GM13976 (cell line): ENCODE measurements around the gene ORC3.

ENCODE experiments used
- DNase-seq: peaks from one replicate; pipeline ENCODE4 v3.0.0; 2012; ENCODE audit warnings: low spot score
- in situ Hi-C: fragments of 300-500 bp; cut with MboI; formaldehyde crosslinking; loops from one replicate; pipeline ENCODE4 v1.12.0; 2022; ENCODE audit warnings: low sequenced_read_pairs, mixed read lengths, inconsistent platforms; ENCODE audit not compliant: unreplicated experiment
- TF ChIP-seq, protein P1 (sequence below): IDR thresholded peaks from 2 replicates; pipeline ENCODE4 v1.5.1; 2012; ENCODE audit warnings: borderline replicate concordance, mild to moderate bottlenecking; ENCODE audit not compliant: insufficient read depth; ENCODE audit errors: extremely low read depth, missing control alignments, control extremely low read depth

The ORC3 gene

DNA sequence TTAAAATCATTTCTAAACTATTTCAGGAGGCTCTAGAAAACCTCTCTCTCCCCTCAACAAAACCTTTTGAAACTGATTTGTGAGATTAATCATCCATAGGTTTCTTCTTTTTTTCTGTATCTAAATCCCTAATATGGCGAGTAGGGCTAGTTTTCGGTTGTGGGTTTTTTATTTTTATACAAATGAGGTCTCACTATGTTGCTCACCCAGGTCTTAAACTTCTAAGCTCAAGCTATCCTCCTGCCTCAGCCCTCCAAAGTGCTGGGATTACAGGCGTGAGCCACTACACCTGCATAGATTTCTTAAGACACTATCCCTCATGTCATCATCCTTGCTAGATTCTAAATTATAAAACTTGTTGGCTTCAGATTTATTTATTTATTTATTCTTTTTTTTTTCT is 43.9 kb downstream of the ORC3 start:
- DNase-seq, result no peak
- TF ChIP-seq, protein P1, sequence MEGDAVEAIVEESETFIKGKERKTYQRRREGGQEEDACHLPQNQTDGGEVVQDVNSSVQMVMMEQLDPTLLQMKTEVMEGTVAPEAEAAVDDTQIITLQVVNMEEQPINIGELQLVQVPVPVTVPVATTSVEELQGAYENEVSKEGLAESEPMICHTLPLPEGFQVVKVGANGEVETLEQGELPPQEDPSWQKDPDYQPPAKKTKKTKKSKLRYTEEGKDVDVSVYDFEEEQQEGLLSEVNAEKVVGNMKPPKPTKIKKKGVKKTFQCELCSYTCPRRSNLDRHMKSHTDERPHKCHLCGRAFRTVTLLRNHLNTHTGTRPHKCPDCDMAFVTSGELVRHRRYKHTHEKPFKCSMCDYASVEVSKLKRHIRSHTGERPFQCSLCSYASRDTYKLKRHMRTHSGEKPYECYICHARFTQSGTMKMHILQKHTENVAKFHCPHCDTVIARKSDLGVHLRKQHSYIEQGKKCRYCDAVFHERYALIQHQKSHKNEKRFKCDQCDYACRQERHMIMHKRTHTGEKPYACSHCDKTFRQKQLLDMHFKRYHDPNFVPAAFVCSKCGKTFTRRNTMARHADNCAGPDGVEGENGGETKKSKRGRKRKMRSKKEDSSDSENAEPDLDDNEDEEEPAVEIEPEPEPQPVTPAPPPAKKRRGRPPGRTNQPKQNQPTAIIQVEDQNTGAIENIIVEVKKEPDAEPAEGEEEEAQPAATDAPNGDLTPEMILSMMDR, result no peak
- in situ Hi-C loops, result no loop called here

DNA sequence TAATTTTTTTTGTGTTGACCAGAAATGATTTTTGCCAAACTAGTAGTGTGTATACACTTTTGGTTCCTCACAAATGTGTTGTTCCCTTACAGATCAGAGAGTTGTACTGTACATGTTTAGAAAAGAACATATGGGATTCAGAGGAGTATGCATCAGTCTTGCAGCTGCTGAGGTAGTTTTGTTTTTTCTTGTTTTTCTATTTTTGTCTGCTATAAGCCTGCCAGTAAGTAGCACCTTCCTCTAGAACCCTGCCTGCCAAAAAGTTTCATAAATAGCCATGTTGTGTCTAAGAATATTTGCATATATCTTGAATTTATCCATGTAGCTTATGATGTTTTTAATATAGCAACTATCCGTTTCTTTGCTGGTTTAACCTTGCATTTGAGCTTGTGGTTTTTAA is 46.4 kb downstream of the ORC3 start:
- TF ChIP-seq, protein P1, result no peak
- DNase-seq, result no peak
- in situ Hi-C loops, result no loop called here

DNA sequence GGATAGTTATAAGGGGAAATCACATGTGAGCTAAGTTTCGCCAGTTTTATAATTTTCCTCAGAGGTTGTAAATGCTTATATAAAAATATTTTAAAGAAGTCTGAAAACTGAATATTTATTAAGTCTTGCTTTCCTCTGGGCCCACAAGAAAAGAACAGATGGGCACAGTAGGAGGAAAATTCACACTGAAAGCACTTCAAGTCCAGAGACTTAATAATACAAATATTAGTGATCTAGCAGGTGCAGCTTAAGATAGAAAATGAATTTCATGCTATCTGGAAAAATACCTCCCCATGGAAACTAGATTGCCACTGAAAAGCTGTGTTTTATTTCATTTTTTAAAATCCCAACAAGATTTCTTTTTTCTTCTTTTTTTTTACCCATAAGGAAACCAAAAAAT is 47.2 kb downstream of the ORC3 start:
- TF ChIP-seq, protein P1, result no peak
- no peak for DNase-seq
- in situ Hi-C loops, result no loop called here

DNA sequence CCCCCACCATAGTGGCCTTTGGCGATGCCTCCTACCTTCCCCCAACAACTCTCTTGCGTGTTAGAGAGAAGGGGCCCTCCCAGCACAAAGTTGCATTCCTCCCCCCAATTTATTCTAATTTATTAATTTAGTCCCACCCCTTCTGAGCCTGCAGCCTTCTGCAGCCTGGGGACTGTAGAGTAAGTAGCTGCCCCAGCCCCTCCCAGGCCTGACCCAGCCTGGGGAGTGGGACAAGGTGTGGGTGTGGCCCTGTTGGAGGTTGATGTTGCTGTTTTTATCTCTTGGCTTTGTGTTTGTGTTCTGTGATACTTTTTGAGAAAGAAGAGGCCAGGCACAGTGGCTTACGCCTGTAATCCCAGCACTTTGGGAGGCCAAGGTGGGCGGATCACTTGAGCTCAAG is 49.4 kb downstream of the ORC3 start:
- TF ChIP-seq, protein P1, result no peak
- no peak for DNase-seq
- in situ Hi-C loops, result no loop called here

DNA sequence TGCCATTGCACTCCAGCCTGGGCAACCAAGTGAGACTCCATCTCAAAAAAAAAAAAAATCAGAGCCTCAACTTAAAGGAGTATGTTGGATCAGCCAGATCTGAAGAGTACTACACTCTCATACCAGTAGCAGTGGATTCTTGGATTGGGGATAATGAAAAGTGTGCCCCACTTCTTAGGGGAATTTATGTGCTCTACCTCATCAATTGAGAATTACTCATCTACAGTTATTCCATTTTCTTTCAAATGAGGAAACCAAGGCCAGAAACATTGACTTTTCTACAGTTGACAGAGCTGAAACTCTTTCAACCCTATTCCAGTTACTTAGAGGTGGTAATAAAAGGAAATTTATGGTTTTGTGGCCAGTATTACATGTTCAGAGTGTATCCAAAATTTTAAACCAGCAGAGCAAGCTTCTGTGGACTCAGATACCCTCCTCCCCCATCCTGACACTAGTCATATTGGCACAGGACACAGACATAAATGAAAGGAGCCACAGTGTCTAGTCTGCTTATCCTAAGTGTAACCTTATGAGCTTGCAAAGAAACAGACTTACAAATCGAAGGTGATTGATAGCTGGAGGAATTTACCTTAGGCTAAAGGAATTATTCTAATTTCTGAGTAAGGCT is 51.2 kb downstream of the ORC3 start:
- TF ChIP-seq, protein P1, result no peak
- no peak for DNase-seq
- in situ Hi-C loops, result no loop called here

DNA sequence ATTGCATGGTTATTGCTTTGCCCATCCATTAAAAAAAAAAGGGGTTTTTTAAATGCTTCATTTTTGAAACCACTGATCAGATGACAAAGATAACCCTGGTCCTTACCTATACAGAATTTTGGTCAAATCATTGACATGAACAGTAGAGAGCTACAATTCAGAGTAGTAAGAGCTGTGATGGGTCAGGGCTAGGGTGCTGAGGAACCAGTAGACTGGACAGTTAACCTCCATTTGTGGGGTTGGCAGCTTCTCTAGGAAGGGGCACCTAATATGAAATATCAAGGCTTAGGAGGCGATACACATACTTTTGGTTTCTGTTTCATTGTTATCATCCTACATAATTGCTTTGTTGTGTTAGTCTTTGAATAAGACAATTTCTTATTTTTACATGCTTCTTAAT is 55.1 kb downstream of the ORC3 start:
- peak; percentile 39 for DNase-seq
- in situ Hi-C loops, result no loop called here
- TF ChIP-seq, protein P1, result no peak

DNA sequence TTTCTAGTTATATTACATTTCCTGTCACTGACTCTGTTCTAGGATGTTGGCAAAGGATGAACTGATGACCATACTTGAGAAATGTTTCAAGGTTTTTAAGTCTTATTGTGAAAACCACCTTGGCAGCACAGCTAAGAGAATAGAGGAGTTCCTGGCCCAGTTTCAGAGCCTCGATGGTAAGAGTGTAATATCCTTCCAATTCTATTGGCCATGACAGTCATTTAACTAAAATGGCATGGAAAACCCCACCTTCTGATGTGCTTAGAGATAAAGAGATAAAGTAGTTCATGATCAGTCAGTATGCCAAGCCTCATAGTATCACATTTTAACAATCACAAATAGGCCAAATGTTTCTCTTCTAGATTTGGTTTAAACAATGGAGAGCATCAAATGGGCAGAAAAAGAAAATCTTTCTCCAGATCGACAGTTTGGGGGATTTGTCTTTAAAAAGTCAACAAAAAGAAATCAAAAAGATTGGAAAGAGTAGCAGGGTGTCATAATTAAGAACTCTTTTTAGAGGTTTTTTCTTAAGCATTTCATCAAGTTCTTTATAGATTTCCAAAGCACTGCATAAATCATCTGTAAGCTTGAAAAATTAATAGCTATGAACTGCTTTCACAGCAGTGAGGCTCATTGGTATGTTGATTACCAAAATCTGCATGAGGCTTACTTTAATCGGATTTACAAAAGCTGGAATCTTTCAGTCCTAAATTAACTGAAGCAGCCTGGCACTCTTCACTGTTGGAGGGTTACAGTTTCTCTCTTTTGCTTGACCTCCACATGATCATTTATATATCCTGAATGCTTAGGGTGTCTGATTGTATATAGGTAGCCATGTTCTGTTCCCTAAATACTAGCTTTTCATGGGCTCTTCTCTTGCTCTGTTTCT is 63.4 kb downstream of the ORC3 start:
- in situ Hi-C loops, result no loop called here
- TF ChIP-seq, protein P1, result no peak
- DNase-seq, result no peak
